Dermis microvascular lymphatic vessel endothelial cell (primary cell): ENCODE data around the gene PLIN5. TPM values are rescaled to one million over a fixed set of nuclear protein-coding genes. Genes with fewer than 3 reads are reported as not detected.
"Not testable (repeated sequence)": the region's sequence is repeated elsewhere in the genome, so short reads cannot be mapped to it uniquely, and the experiment has no call there.

ENCODE experiments used
- DNase-seq, 2 donors: peaks; one replicate each; pipeline versions ENCODE4 v3.0.0 to v3.0.0-alpha.2; 2010; ENCODE audit warnings: low read depth in 2 of 2
- total RNA-seq: library from RNA; depleted of rRNA; stranded (reverse); fragments of >200 nt; gene quantifications from 2 replicates; pipeline ENCODE4 v1.2.1, GENCODE V29; 2014

Gene PLIN5
- total RNA-seq, 1 donor from 2014 or later, result 3.5 TPM

DNA sequence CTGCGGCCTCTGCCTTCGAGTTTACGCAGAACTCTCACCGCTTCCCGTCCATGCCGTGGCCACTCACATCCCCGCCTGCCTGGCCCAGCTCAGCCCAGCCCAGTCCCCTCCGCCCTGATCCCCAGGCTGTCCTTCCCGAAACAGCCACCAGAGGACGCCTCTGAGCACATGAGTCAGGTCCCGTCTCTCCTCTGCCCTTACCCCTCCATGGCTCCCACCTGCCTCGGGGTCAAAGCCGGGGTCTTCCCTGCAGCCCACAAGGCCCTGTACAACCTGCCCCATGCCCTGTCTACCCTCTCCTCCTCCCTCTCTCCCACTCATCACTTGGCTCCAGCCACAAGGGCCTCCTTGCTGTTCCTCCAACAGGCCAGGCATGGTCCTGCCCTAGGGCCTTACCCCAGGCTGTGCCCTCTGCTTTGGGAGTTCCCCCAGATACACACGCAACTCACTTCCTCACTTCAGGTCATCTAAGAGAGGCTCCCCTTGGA lies 32.6 kb upstream of the PLIN5 start:
- peak; percentile 88 to 90 for DNase-seq

DNA sequence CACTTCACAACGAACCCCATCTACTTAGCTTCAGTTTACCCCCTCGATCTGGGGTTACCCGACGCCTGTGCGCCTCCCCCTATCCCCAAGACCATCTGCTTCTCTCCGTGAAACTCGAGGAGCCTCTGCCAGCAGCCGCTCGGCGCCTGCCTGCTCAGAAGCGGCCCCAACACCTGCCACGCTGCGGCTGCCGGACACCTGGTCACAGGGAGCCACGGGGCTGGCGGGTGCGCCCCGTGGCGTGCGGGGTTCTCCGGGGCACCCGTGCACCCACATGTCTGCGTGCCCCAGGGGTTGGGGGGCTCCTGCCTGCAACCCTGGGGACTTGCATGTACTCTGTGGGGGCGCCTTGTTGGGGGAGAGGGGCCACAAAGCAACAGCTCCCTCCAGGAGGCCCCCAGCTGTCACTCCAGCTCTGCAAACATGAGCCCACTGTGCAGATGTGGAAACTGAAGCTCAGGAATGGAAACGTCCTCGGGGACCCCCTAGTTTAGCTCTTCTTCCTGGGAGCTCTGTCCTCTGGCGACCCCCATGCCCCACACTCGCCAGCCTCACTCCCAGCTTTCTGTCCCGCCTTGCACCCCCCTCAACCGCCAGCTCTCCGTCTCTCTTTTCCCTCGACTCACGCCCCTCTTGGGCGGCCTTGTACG lies 31.5 kb upstream of the PLIN5 start:
- DNase-seq, result no peak

DNA sequence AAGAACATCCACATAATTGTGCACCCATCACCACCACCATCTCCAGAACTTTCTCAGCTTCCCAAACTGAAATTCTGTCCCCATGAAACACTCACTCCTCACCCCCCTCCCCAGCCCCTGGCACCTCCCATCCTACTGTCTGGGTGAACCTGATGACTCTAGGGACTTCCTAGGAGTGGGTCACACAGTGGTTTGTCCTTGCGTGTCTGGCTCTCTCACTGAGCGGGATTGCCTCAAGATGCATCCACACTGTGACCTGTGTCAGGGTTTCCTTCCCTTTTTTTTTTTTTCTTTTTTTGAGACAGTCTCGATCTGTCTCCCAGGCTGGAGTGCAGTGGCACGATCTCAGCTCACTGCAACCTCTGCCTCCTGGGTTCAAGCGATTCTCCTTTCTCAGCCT lies 28.5 kb upstream of the PLIN5 start:
- DNase-seq, result not testable (repeated sequence)

DNA sequence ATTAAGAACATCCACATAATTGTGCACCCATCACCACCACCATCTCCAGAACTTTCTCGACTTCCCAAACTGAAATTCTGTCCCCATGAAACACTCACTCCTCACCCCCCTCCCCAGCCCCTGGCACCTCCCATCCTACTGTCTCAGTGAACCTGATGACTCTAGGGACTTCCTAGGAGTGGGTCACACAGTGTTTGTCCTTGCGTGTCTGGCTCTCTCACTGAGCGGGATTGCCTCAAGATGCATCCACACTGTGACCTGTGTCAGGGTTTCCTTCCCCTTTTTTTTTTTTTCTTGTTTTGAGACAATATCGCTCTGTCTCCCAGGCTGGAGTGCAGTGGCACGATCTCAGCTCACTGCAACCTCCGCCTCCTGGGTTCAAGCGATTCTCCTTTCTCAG lies 27.1 kb upstream of the PLIN5 start:
- not testable (repeated sequence) for DNase-seq

DNA sequence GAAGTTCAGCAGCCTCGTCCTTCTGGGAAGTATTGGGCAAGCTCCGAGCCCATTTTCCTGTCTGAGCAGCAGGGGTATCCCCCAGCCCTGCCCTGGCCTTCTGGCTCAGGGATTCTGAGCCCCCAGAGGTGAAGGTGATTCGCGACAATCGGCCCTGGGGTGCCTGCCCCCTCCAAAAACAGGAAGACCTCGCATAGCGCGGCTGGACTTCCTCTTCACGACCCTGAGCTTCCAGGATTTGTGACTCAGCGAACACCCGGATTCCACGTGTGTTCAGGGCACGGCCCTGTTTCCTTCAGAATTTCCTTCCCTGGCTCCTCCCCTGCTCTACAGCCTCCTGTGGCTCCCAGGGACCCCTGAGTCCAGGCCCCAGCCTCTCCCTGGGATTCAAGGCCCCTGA lies 24.5 kb upstream of the PLIN5 start, which contains the start of gene SEMA6B:
TSS of gene SEMA6B (minus strand) at position 116 of the 400 bp plus-strand sequence. CDS start 1,227 bp downstream, outside the sequence.
- DNase-seq, result peak; percentile 87 to 92

DNA sequence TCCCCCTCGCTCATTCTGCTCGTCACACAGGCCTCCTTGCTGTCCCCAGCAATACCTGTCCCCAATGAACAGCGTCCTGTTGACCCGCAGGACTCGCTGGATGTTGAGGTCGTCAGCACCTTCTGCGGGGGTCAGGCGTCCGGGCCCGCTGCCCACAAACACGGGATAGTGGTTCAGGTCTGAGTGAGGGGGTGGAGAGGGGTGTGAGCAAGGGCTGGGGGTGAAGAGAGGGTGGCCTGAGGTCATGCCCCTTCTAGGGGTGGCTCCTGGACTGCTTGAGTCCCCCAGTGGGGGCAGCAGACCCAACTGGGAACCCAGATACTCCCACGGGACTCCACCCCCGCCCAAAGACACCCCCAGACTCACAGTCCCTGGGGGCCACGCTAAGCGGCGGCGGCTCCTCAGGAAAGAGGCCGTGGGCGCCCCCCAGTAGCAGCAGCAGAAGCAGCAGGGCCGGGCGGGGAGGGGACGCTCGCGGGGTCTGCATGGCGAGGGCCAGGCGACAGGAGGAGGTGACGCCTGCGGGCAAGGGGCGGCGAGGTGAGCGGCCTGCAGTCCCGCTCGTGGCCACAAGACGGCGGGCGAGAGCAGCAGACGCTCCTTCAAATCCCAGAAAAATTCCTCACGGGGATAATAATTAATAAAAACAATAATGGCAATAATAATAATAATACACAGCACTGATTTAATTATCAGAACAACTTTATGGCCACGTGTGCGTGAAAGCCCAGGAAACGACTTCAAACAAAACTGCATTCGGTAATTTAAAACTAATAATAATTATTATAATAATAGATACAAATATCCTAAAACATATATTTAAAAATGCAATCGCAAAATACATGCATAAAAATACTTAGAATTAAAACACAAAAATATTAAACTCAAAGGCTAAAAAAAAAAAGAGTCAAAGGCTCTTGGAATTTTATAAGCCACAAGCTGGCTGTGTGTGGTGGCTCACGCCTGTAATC lies 23.2 kb upstream of the PLIN5 start:
- DNase-seq, result peak in 1 of 2 donors; percentile 54

DNA sequence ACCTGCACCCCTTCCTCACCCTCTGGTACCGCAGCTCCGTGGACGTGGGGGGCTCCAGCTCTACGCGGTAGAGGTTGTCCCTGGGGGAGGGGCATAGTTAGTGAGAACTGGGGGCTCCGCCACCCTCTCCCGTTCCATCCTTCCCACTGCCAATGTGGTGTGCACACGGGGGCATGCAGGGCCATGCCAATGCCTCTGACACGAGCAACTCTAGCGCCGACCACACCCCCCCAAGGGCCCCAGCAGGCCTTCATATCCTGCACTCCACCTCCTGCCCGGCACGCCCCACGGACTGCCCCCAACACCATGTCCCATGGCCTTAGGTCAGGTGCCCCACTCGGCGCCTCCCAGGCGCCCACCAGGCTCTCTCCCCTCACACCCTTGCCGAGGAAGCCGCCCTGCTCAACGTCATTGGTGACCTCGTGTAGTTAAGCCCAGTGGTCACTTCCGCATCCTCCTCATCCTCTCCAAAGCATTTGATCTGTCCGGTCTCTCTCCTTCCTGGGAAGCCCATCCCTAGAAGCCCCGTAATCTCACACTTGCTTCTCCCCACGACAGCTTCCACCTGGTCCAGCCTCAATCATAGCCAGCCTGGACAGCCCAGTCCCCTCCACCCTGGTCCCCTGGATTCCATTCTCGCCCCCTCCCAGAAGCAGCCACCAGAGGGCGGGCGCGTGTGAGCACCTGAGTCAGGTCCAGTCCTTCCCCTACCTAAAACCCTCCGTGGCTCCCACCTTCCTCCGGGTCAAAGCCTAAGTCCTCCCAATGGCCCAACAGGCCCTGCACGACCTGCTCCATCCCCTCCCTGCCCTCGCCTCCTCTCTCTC lies 22.3 kb upstream of the PLIN5 start:
- DNase-seq, result peak in 1 of 2 donors; percentile 60

DNA sequence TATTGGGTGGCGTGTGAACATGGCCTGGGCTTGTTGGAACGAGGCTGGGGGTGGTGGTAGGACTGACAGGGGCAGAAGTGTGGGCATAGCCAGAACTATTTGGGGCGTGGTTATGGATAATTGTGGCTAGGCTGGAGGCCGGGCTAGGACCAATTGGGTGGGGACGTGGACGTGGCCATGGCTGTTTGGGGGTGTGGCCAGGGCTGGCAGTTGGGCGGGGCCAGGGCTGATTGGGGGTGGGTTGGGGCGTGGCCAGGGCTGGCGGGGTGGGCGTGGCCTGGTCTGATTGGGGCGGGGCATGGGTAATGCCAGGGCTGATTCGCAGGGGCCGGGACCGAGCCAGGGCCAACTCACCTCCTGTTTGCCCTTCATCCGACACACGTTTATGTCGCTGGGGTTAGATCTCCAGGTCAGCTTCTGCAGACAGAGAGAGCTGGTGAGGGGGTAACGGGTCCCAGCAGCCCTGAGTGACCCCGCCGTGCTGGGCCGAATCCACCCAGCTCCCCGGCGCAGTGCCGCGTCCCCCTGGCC lies 21.6 kb upstream of the PLIN5 start:
- DNase-seq, result peak in 1 of 2 donors; percentile 84

DNA sequence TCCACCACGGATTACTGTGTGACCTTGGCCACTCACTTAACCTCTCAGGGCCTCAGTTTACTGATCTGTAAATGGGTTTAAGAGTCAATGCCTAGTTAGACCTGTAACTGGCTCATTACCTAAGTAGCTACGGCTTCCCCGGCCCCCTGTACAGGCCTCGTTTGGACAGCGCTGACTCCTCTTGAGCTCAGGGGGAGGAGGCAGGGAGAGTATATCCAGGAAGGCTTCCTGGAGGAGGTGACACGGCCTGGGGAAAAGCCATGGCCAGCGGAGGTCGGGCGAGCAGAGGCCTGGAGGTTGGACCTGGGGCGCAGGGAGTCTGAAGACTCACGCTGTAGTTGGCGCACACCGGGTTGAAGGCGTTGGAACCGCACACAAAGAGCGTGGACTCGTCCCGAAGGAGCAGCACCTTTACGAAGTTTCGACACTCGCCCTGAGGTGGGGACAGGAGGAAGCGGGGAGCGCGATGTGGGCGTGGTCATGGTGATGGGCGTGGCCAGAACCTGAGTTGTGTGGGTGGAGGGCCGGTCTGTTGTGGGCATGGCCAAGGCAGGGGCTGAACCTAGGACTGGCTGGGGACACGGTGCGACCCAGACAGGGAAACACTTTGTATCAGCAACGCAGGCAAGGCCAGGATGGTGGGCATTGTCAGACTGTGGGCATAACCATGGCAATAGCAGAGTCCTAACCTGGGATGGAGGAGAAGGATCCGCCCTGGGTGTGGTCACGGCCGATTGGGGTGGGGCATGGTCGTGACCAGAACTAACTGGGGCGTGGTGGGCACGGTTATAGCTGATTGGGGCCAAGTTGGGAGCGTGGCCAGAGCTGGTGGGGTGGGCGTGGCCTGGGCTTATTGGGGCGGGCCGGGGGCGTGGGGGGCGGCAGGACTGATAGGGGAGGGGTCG lies 20.9 kb upstream of the PLIN5 start:
- no peak for DNase-seq

DNA sequence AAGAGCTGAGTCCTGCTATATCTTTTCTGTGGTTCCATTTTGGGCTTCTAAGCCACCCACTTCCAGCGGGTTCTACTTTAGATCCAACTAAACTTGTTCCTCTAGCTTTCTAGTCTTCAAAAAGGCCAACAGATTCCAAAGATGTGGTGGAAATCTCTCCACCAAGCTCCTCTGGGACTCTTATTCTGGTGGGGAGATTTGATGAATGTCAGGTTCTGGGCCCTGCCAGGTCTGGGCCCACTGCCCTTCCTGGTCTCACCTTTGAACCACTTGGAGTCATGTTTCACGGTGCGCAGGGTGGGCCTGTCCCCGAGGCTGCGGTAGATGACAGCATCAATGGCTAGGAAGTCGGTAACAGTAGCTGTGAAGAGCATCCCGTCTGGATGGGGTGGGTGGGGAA lies 19.7 kb upstream of the PLIN5 start:
- DNase-seq, result no peak

DNA sequence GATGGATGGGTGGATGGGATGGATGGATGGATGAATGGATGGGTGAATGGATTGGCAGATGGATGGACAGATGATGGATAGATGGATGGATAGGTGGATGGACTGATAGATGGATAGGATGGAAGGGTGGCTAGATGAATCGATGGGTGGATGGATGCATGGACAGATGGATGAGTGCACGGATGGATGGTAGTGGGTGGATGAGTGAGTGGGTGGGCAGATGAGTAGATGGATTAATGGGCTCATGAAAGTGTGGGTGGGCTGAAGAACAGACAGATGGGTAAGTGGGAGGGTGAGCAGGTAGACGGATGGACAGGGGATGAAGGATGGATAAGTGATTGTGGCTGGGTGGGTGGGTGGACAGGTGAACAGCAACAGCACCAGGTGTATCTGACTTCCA lies 18.8 kb upstream of the PLIN5 start:
- DNase-seq, result no peak

DNA sequence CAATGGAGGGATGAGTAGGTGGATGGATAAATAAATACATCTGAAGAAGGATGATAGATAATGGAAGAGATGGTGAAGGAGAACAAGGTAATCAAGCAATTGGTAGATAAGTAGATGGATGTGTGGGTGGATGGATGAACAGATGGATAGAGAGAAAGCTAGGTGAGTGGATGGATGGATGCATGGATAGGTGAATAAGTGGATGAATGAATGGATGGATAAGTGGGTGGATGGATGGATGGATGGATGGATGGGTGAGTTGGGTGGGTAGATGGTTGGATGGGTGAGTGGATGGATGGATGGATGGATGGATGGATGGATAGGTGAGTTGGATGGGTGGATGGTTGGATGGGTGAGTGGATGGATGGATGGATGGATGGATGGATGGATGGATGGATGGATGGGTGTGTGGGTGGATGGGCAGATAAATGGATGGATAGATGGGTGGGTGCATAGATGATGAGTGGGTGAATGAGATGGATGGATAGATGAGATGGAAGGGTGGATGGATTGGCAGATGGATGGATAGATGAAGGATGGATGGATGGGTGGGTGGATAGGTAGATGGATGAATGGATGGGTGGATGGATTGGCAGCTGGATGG lies 18.2 kb upstream of the PLIN5 start:
- DNase-seq, result no peak

DNA sequence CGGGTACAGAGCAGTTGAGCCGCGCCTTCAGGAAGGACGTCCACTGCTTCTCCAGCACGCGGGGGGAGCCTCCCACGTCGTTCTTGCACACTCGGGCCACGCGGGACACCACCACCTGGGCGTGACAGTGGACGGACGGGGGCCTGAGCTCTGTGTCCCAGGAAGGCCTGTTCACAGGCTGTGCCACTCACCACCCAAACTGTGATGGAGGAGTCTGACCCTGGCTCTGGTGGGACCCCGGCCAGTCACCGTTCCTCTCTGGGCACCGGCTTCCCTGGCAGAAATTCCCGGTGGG lies 17.4 kb upstream of the PLIN5 start:
- DNase-seq, result no peak

DNA sequence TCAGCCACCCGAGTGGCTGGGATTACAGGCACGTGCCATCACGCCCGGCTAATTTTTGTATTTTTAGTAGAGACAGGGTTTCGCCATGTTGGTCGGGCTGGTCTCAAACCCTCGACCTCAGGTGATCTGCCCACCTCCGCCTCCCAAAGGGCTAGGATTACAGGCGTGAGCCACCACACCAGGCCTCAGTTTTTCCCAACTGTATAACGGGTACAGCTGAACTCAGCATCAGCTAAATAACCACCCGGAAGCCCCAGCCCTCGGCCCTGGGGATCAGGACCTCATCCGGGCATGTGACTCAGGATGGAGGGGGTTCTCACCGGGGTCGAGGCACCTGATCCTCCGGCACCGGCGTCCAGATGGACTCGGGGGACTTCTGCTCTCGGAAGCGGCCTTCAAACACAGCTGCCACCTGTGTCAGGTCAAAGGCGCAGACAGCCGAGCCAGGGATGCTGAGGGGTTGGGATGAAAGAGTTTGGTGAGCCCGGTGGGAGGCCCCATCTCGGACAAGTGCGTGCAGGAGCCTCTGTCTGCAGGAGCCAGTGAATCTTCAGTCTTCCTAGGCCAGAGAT lies 15.5 kb upstream of the PLIN5 start:
- DNase-seq, result no peak

DNA sequence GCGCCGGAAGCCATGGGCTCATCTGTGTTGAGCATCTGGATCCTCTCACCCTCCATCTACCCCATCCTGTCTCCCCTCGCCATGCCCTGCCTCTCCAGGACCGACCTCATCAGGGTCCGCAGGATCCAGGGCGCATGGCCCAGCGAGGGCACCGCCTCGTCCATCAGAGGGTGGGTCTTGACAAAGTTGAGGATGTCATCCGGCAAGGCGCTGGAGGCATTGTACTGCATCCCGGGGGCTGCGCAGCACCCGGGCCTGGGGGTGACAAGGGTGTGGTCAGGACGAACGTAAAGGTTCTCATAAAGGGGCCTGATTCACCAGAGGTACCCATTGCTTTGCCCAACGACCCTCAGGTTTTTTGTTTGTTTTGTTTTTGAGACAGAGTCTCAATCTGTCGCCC lies 15.0 kb upstream of the PLIN5 start:
- no peak for DNase-seq

DNA sequence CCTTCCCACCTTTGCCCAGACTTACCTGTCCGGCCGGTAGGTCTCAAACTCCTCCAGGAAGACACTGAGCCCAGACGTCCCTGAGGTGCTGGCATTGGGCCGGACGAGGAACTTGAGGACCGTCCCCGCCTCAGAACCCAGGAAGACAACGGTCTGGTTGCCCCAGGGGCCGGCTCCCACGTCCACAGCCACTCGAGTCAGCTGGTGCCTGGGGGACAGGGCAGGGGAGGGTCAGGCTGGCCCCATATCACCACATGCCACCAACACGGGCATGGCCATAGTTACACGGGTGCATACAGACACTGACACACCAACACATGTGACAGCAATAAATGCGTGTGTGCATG lies 13.2 kb upstream of the PLIN5 start:
- DNase-seq, result no peak

DNA sequence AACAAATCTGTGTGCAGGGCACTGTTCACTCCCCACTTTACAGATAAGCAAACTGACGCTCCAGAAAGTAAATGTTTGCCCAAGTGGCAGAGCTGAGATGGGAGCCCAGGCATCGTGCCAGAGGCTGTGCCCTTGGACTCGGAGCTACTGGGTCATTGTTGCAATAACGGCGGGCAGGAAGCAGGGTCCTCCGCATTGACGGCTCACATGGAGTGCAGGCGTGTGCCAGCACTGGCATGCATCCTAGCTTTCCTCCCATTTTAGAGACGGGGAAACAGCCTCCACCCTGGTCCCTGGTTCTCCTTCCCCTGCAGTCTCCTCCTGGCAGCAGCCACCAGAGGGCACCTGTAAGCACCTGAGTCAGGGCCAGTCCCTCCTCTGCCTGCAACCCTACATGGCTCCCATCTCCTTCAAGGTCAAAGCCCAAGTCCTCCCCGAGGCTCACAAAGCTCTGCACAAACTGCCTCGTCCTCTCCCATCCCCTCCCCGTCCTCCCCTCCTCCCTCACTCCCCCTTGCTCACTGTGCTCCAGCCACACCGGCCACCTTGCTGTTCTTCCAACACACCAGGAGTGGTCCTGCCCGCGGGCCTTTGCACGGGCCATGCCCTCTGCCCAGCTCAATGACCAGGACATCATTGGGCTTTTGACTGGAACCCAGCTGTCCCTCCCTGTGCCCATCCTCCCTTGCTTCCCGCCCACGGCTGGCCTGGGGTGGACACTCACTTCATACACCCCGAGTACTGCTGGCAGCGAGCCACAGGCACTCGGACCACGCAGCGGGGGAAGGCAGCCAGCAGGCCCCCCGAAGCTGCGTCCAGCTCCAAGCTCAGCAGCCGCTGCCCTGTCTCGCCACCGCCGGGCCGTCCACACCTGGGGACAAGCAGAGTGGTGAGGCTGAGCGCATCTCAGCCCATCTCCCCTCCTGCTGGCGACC lies 12.5 kb upstream of the PLIN5 start:
- DNase-seq, result peak; percentile 31 to 48

DNA sequence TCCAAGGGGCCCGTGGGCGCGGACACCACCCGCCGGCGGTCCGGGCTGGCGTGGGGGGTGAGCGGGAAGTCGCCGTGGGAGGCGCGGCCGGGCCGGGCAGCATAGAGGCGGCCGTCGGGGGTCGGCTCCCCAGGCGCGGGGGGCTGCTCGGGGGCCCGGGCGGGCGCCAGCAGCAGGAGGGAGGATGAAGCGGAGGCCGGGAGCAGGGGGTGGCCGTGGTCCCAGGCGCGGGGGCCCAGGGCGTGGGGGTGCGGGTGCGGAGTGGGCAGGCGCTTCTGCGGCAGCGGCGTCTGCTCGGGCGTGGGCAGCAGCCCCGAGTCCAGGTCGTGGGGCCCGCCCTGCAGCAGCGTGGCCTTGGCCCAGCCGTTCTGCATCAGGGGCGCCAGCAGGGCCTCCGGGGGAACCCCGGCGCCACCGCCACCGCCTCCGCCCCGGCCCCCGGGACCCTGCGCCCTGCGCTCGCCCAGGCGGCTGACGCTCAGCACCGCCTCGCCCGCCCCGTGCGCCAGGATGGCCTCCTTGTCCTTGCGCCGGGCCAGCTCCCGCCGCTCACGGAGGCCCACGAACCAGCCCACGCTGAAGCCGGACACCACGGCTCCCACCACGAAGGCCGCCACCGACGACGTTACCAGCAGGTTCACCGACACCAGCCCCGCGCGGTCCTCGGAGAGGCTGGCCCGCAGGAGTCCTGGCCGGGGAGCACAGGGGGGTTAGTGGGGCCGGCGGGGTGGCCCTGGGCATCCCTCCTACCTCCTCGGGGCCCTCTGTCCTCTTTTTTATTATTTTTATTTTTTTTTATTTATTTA lies 9.0 kb upstream of the PLIN5 start:
- DNase-seq, result no peak
